ENCODE measurements around the gene CLEC2L. TPM values are rescaled to one million over a fixed set of nuclear protein-coding genes. Genes with fewer than 3 reads are reported as not detected.

The CLEC2L gene
- polyA plus RNA-seq, 1 donor from 2014 or later = 4.5 TPM

DNA sequence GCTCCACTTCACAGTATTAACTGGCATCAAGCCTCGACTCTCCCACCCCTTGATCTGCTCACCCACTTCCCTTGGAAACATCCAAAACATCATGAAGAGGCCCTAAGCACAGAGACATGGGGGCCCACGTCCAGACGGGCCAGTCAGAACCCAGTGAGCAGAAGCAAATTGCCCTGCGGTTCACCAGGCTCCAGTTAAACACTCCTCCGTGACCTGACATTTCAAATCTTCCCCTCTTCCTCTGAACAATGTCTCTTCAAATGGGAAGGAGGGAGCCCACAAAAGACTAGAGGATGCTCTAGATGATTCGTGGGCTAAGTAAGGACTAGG is 44.8 kb downstream of the CLEC2L start:
- Histone ChIP-seq H3K27me3 (ENCODE audit: insufficient read depth, low read depth, low read length) (no peaks in the 10 kb centered on the region), H3K36me3 (ENCODE audit: insufficient read depth, low read length) (no peaks in the 10 kb centered on the region)

DNA sequence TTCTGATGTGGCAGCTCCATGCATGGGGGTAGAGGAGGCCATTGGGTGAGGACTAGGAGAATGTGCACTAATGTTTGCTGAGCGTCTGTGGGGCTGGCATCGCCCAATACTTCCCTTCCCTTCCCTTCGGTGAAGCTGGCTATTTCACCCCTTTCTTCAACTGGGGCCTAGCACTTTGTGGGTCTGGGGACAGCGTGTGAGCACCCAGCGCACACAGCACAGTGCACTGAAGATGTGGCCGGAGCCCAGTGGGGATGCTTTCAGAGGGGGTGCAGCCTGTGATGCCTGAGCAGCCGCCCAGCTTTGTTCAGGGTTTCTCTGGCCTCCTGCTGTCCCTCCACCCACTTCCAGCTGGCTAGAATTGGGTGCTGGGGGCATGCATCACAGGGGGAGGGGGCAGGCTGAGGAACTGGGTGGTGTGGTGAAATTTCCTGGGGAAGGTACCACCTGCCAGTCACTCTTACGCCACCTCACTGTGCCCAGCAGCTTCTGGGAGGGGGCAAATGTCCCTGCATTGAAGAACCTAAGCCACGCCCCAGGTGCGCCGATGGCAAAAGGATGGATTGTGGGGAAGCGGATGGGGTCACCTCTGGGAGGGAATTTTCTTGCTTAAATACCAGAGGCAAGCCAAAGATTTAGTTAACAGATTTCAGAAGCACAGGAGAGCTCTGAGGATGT is 45.5 kb downstream of the CLEC2L start:
- no peak overlapping the region for H3K27ac ChIP-seq (ENCODE audit: low read length)
- no peak overlapping the region for H3K9ac ChIP-seq (ENCODE audit: low read length)
- no peaks in the 10 kb centered on the region for H3F3A ChIP-seq (ENCODE audit: insufficient read depth, low read length, poor library complexity, severe bottlenecking)
- H3K36me3 ChIP-seq (ENCODE audit: insufficient read depth, low read length) = no peaks in the 10 kb centered on the region
- H4K20me1 ChIP-seq (ENCODE audit: insufficient read depth) = no peaks in the 10 kb centered on the region
- no peaks in the 10 kb centered on the region for H3K27me3 ChIP-seq (ENCODE audit: insufficient read depth, low read depth, low read length)
- no peaks in the 10 kb centered on the region for H3K79me2 ChIP-seq (replicated peaks; ENCODE audit: insufficient read depth, low read length)
- H2AFZ ChIP-seq (ENCODE audit: low read depth, low read length) = no peak overlapping the region
- no peak for TF ChIP-seq SMC3 (conservative IDR thresholded peaks at IDR 0.05; ENCODE audit: poor library complexity)
- TF ChIP-seq TAF1 (IDR thresholded peaks at IDR 0.05; ENCODE audit: low read depth) = no peak
- no peak for TF ChIP-seq MXI1 (conservative IDR thresholded peaks at IDR 0.05; ENCODE audit: poor library complexity, severe bottlenecking)
- TF ChIP-seq, protein P1, sequence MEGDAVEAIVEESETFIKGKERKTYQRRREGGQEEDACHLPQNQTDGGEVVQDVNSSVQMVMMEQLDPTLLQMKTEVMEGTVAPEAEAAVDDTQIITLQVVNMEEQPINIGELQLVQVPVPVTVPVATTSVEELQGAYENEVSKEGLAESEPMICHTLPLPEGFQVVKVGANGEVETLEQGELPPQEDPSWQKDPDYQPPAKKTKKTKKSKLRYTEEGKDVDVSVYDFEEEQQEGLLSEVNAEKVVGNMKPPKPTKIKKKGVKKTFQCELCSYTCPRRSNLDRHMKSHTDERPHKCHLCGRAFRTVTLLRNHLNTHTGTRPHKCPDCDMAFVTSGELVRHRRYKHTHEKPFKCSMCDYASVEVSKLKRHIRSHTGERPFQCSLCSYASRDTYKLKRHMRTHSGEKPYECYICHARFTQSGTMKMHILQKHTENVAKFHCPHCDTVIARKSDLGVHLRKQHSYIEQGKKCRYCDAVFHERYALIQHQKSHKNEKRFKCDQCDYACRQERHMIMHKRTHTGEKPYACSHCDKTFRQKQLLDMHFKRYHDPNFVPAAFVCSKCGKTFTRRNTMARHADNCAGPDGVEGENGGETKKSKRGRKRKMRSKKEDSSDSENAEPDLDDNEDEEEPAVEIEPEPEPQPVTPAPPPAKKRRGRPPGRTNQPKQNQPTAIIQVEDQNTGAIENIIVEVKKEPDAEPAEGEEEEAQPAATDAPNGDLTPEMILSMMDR (IDR thresholded peaks at IDR 0.05; ENCODE audit: poor library complexity, severe bottlenecking) = no peak
- TF ChIP-seq EZH2 (IDR thresholded peaks at IDR 0.05; ENCODE audit: borderline replicate concordance, insufficient read depth, low read length, poor library complexity, severe bottlenecking) = no peak
- no peak for TF ChIP-seq POLR2AphosphoS5 (IDR thresholded peaks at IDR 0.05)
- no peak for TF ChIP-seq EP300 (conservative IDR thresholded peaks at IDR 0.05; ENCODE audit: poor library complexity, severe bottlenecking)
- no peak for TF ChIP-seq RAD21 (conservative IDR thresholded peaks at IDR 0.05)
- TF ChIP-seq, protein P2, sequence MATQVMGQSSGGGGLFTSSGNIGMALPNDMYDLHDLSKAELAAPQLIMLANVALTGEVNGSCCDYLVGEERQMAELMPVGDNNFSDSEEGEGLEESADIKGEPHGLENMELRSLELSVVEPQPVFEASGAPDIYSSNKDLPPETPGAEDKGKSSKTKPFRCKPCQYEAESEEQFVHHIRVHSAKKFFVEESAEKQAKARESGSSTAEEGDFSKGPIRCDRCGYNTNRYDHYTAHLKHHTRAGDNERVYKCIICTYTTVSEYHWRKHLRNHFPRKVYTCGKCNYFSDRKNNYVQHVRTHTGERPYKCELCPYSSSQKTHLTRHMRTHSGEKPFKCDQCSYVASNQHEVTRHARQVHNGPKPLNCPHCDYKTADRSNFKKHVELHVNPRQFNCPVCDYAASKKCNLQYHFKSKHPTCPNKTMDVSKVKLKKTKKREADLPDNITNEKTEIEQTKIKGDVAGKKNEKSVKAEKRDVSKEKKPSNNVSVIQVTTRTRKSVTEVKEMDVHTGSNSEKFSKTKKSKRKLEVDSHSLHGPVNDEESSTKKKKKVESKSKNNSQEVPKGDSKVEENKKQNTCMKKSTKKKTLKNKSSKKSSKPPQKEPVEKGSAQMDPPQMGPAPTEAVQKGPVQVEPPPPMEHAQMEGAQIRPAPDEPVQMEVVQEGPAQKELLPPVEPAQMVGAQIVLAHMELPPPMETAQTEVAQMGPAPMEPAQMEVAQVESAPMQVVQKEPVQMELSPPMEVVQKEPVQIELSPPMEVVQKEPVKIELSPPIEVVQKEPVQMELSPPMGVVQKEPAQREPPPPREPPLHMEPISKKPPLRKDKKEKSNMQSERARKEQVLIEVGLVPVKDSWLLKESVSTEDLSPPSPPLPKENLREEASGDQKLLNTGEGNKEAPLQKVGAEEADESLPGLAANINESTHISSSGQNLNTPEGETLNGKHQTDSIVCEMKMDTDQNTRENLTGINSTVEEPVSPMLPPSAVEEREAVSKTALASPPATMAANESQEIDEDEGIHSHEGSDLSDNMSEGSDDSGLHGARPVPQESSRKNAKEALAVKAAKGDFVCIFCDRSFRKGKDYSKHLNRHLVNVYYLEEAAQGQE (IDR thresholded peaks at IDR 0.05; ENCODE audit: borderline replicate concordance) = no peak
- no peak overlapping the region for H3K4me2 ChIP-seq (ENCODE audit: low read length)
- H3K4me3 ChIP-seq (ENCODE audit: low read length) = no peak overlapping the region
- no peaks in the 10 kb centered on the region for H3K9me2 ChIP-seq (ENCODE audit: insufficient read depth, low read length)
- no peaks in the 10 kb centered on the region for H3K9me3 ChIP-seq (ENCODE audit: low read length)

More for the DNA sequence above, 44.8 kb downstream of the CLEC2L start:
- Histone ChIP-seq H3F3A (ENCODE audit: insufficient read depth, low read length, poor library complexity, severe bottlenecking) (no peaks in the 10 kb centered on the region), H2AFZ (ENCODE audit: low read depth, low read length) (no peak overlapping the region), H4K20me1 (ENCODE audit: insufficient read depth) (no peaks in the 10 kb centered on the region), H3K79me2 (replicated peaks; ENCODE audit: insufficient read depth, low read length) (no peaks in the 10 kb centered on the region), H3K9me2 (ENCODE audit: insufficient read depth, low read length) (no peaks in the 10 kb centered on the region), H3K4me3 (ENCODE audit: low read length) (no peak overlapping the region), H3K9ac (ENCODE audit: low read length) (no peak overlapping the region), H3K27ac (ENCODE audit: low read length) (no peak overlapping the region), H3K9me3 (ENCODE audit: low read length) (no peaks in the 10 kb centered on the region), H3K4me2 (ENCODE audit: low read length) (no peak overlapping the region)
- TF ChIP-seq, protein P2 (IDR thresholded peaks at IDR 0.05; ENCODE audit: borderline replicate concordance) = no peak
- no peak for TF ChIP-seq POLR2AphosphoS5 (IDR thresholded peaks at IDR 0.05)
- TF ChIP-seq RAD21 (conservative IDR thresholded peaks at IDR 0.05) = no peak
- no peak for TF ChIP-seq TAF1 (IDR thresholded peaks at IDR 0.05; ENCODE audit: low read depth)
- TF ChIP-seq EZH2 (IDR thresholded peaks at IDR 0.05; ENCODE audit: borderline replicate concordance, insufficient read depth, low read length, poor library complexity, severe bottlenecking) = no peak

Measured in neural cell (in vitro differentiated cells).